SK-N-MC (cell line): ENCODE measurements around the gene ARAF.

Experiments used
- FOXP2 ChIP-seq: optimal IDR thresholded peaks from 2 replicates; pipeline ENCODE3; 2011; ENCODE audit warnings: mild to moderate bottlenecking, moderate library complexity; ENCODE audit not compliant: insufficient read depth; ENCODE audit errors: extremely low read length, control extremely low read depth
- POLR2AphosphoS5 ChIP-seq: IDR thresholded peaks from 2 replicates; pipeline ENCODE4 v1.6.1; 2012; ENCODE audit warnings: mild to moderate bottlenecking, low read depth, low read length, borderline replicate concordance

- TF ChIP-seq FOXP2: no peak
- no peak for TF ChIP-seq POLR2AphosphoS5
Observed at GRCh38 chrX:47605024-47605423, 44.0 kb downstream of the ARAF start.
